Measurements from ENCODE around the gene LIPK. TPM values are rescaled to one million over a fixed set of nuclear protein-coding genes. Genes with fewer than 3 reads are reported as not detected.
A peak's percentile ranks its signal among the peaks of the same experiment; 100 is the strongest.
"Not testable (repeated sequence)": the region's sequence is repeated elsewhere in the genome, so short reads cannot be mapped to it uniquely, and the experiment has no call there.

The LIPK gene
- total RNA-seq, 1 experiment from 2014 or later = not detected

- DNase-seq (ENCODE audit: low read depth) = peak; percentile 89
- in situ Hi-C loops (cut with HindIII; ENCODE audit: low pct_unique_long_range_greater_than_20kb, low sequenced_read_pairs) = no loop called here
Observed at GRCh38 chr10:88702848-88703597, 3.0 kb upstream of the LIPK start.

- in situ Hi-C loops (cut with HindIII; ENCODE audit: low pct_unique_long_range_greater_than_20kb, low sequenced_read_pairs) = no loop called here
Observed at GRCh38 chr10:88707429-88708155, 1.5 kb downstream of the LIPK start.

GRCh38 chr10:88709361-88709760 lies 3.3 kb downstream of the LIPK start:
- in situ Hi-C loops (cut with HindIII; ENCODE audit: low pct_unique_long_range_greater_than_20kb, low sequenced_read_pairs) = not testable (repeated sequence)

More at GRCh38 chr10:88707429-88708155, 1.5 kb downstream of the LIPK start:
- peak; percentile 74 for DNase-seq (ENCODE audit: low read depth)

GRCh38 chr10:88715517-88715916 lies 9.5 kb downstream of the LIPK start:
- in situ Hi-C loops (cut with HindIII; ENCODE audit: low pct_unique_long_range_greater_than_20kb, low sequenced_read_pairs) = no loop called here
- no peak for DNase-seq (ENCODE audit: low read depth)

More at GRCh38 chr10:88709361-88709760, 3.3 kb downstream of the LIPK start:
- DNase-seq (ENCODE audit: low read depth) = not testable (repeated sequence)

GRCh38 chr10:88721392-88721791 lies 15.3 kb downstream of the LIPK start:
- in situ Hi-C loops (cut with HindIII; ENCODE audit: low pct_unique_long_range_greater_than_20kb, low sequenced_read_pairs) = no loop called here
- no peak for DNase-seq (ENCODE audit: low read depth)

- in situ Hi-C loops (cut with HindIII; ENCODE audit: low pct_unique_long_range_greater_than_20kb, low sequenced_read_pairs) = no loop called here
- no peak for DNase-seq (ENCODE audit: low read depth)
Observed at GRCh38 chr10:88725798-88726197, 19.7 kb downstream of the LIPK start.

GRCh38 chr10:88728107-88728763 lies 22.2 kb downstream of the LIPK start:
- no peak for DNase-seq (ENCODE audit: low read depth)
- in situ Hi-C loops (cut with HindIII; ENCODE audit: low pct_unique_long_range_greater_than_20kb, low sequenced_read_pairs) = no loop called here

GRCh38 chr10:88730864-88731263 lies 24.8 kb downstream of the LIPK start:
- DNase-seq (ENCODE audit: low read depth) = no peak
- in situ Hi-C loops (cut with HindIII; ENCODE audit: low pct_unique_long_range_greater_than_20kb, low sequenced_read_pairs) = no loop called here

GRCh38 chr10:88731296-88731695 lies 25.2 kb downstream of the LIPK start:
- DNase-seq (ENCODE audit: low read depth) = no peak
- in situ Hi-C loops (cut with HindIII; ENCODE audit: low pct_unique_long_range_greater_than_20kb, low sequenced_read_pairs) = no loop called here

- in situ Hi-C loops (cut with HindIII; ENCODE audit: low pct_unique_long_range_greater_than_20kb, low sequenced_read_pairs) = no loop called here
- no peak for DNase-seq (ENCODE audit: low read depth)
Observed at GRCh38 chr10:88733215-88733614, 27.2 kb downstream of the LIPK start.

GRCh38 chr10:88735661-88736060 lies 29.6 kb downstream of the LIPK start:
- DNase-seq (ENCODE audit: low read depth) = no peak
- in situ Hi-C loops (cut with HindIII; ENCODE audit: low pct_unique_long_range_greater_than_20kb, low sequenced_read_pairs) = no loop called here

- DNase-seq (ENCODE audit: low read depth); in situ Hi-C loops (cut with HindIII; ENCODE audit: low pct_unique_long_range_greater_than_20kb, low sequenced_read_pairs): not testable (repeated sequence)
Observed at GRCh38 chr10:88741921-88742320, 35.9 kb downstream of the LIPK start.

- no peak for DNase-seq (ENCODE audit: low read depth)
- in situ Hi-C loops (cut with HindIII; ENCODE audit: low pct_unique_long_range_greater_than_20kb, low sequenced_read_pairs) = no loop called here
Observed at GRCh38 chr10:88742448-88742847, 36.4 kb downstream of the LIPK start.

- DNase-seq (ENCODE audit: low read depth) = no peak
- in situ Hi-C loops (cut with HindIII; ENCODE audit: low pct_unique_long_range_greater_than_20kb, low sequenced_read_pairs) = no loop called here
Observed at GRCh38 chr10:88744002-88744401, 38.0 kb downstream of the LIPK start.

- in situ Hi-C loops (cut with HindIII; ENCODE audit: low pct_unique_long_range_greater_than_20kb, low sequenced_read_pairs) = no loop called here
- no peak for DNase-seq (ENCODE audit: low read depth)
Observed at GRCh38 chr10:88745633-88746032, 39.6 kb downstream of the LIPK start.

- in situ Hi-C loops (cut with HindIII; ENCODE audit: low pct_unique_long_range_greater_than_20kb, low sequenced_read_pairs) = no loop called here
- no peak for DNase-seq (ENCODE audit: low read depth)
Observed at GRCh38 chr10:88754287-88754686, 48.2 kb downstream of the LIPK start.

- no peak for DNase-seq (ENCODE audit: low read depth)
- in situ Hi-C loops (cut with HindIII; ENCODE audit: low pct_unique_long_range_greater_than_20kb, low sequenced_read_pairs) = no loop called here
Observed at GRCh38 chr10:88755753-88756152, 49.7 kb downstream of the LIPK start.

- in situ Hi-C loops (cut with HindIII; ENCODE audit: low pct_unique_long_range_greater_than_20kb, low sequenced_read_pairs) = no loop called here
- DNase-seq (ENCODE audit: low read depth) = no peak
Observed at GRCh38 chr10:88756660-88757059, 50.6 kb downstream of the LIPK start.
